ENCODE results near the gene NCSTN.

GRCh38 chr1:160376525-160377131, 33.4 kb downstream of the NCSTN start:
- TF ChIP-seq, protein P1, sequence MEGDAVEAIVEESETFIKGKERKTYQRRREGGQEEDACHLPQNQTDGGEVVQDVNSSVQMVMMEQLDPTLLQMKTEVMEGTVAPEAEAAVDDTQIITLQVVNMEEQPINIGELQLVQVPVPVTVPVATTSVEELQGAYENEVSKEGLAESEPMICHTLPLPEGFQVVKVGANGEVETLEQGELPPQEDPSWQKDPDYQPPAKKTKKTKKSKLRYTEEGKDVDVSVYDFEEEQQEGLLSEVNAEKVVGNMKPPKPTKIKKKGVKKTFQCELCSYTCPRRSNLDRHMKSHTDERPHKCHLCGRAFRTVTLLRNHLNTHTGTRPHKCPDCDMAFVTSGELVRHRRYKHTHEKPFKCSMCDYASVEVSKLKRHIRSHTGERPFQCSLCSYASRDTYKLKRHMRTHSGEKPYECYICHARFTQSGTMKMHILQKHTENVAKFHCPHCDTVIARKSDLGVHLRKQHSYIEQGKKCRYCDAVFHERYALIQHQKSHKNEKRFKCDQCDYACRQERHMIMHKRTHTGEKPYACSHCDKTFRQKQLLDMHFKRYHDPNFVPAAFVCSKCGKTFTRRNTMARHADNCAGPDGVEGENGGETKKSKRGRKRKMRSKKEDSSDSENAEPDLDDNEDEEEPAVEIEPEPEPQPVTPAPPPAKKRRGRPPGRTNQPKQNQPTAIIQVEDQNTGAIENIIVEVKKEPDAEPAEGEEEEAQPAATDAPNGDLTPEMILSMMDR (conservative IDR thresholded peaks at IDR 0.05; ENCODE audit: low read length) = peak; percentile 99
- no peak for TF ChIP-seq EZH2phosphoT487 (IDR thresholded peaks at IDR 0.05; ENCODE audit: borderline replicate concordance, low read depth, low read length)
